GM21367 (cell line): ENCODE measurements around the gene HOXA7.

Experiments
- ATAC-seq: cut with Tn5 transposase; IDR thresholded peaks from one replicate; pipeline ENCODE4 v1.9.1; 2021; ENCODE audit not compliant: unreplicated experiment

The HOXA7 gene

DNA sequence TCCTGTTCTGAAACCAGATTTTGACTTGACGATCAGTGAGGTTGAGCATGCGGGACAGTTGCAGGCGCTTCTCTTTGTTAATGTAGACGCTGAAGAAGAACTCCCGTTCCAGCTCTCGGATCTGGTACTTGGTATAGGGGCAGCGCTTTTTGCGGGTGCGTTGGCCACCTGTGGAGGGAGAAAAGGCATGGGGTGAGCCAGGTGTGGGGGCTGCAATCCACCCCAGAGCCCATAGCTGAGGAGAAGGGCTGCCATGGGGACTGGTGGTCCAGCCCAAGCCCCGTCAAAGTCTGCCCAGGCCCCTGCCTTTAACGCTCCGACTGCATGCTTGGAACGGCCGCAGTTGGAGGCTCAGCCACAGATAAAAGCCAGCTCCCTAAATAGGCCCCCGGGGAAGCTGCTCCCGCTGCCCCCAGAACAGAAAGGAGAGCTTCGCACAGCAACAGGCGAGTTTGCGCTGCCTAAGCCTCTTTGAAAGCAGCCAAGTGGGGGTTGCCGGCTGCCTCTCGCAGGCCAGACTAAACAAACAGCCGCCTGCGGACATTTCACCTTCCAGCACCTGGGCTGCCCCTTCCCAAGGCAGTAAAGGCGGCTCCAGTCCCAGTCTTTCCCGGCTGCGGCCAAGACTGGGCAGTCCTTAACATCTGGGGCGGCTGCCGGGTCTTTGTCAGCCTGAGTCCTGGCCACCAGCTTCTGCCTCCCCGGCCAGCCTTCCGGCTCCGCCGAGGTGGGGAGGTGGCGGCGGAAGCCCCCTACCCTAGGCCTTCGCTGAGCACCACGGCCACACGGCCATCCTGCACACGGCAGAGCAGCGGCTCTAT is 26.6 kb upstream of the HOXA7 start:
- ATAC-seq: no peak

DNA sequence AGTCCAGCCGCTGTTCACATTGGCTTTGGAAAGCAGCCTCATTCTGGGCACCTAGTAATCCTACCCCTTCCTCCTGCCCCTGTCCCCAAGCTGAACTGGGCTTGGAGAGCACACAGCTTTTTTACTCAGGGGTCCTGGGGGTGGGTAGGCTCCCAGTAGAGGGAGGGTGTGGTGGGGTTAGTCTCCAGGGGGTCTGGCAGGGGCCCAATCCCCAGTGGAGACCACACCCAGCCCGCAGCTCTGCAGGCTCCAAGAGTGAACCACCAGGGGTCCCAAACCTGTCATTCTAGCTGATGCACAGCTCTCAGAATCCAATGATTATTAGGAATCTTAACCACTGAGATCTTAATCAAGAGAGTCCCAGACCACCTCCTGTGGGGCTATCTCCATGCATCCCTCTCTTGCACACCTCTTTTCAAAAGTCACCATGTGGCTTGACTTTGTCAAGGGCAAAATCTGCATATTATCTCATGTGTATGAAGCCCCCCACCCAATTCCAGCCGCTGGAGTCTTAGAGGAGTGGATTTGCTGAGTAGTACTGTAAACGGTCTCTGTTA is 25.9 kb upstream of the HOXA7 start:
- no peak for ATAC-seq

DNA sequence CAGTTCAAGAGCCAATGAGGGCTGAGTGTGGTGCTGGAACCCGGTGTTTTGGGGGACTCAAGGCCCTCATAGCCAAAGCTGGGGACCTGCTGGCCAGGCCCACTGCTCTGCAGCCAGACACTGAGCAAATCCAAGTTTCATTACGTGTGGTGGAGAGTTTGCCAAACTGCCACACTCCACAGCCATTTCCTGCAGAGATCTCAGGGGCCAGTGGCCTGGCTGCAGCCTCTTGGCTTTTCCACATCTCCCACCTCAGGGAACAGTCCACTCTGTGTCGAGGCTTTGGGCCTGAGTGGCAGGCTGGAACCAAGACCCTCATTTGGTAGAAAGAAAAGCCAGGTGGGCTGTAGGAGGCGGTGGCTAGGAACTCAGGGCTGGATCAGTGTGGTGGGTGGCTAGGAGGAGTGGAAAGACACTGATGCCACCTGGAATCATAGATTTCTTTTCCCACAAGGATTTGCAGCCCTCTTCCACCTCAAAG is 25.4 kb upstream of the HOXA7 start:
- ATAC-seq: no peak

DNA sequence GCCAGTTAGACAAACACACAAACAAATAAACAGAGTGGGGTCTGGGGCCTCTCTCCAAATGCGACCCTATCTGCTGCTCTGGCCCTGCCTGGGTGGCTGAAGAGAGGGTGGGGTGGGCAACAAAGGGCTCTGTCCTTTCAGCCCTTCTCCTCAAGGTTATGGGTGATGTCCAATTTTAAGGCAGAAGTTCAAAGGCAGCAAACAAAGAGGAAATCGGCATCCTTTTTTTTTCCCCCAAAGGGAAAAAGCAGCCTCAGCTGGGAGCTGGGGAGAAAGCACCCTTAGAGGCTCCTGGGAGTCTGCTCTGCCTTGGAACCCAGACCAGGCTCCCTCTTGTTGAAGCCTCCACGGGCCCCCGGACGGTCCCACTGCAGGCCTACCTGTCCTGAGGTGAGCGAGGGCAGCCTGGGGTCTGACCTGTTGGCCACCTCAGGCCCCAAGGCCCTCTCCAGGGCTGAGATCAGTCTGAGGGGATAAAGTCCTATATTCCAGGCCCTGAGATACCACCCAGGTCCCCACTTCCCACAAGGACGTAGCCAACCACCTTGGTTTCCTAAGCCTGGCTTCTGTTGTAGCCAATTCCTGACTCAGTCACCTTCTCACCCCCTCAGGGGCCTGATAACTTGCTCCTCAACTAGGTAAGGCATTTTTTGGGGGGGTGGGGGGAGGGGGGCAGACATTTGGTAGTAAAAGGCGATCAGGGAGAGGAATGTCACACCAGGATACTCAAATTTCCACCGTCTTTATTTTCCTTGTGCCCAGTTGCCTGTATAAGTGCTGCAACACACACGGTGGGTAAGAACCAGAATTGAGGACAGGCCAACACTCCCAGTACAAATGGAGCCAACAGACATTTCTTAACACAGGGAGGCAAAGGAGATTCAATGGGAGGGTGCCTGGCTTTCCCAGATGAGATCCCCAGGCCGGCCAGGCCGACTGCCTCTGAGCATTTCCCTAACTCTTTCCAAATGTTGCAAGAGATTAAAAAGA is 24.3 kb upstream of the HOXA7 start:
- ATAC-seq: no peak

DNA sequence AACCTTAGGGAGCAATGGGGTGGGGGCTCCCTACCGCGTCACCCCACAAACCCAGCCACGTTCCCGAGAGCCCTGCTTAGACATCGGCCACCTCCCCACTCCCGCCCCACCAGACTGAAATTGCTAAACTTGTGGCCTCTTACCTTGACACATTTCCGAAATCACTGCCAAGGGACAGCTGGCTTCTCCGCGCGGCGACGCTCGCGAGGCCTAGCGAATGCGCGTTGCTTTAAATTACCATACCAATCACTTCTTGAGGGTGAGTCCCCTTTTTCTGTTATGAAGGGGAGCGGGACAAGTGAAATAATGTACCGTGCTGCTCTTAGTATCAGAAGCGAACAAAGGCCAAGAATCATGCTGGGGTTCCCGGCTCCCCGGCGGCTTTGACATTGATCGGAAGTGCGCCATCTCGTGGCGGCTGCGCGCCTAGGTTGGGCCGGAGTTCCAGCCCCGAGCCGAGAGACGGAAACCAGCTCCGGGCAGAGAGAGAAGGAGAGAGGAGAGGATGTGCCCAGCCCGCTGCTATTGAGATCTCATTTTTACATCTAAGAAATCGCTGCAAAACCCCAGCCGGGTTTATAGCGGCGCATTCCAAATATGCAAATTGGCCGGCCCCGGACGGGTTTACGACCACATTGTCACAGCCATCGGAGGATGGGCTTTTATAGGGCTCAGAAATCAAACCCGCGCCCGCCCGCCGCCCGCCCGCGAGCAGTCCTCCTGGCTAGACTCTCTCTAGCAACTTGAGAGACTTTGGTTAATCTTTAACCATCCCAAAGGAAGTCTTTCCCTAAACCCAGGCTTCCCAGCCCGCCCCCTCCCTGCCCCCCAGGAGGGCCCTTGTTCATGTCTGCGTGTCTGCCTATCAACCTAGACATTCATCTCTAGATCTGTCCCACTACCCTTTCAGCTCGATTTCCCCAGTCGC is 23.3 kb upstream of the HOXA7 start:
- no peak for ATAC-seq

DNA sequence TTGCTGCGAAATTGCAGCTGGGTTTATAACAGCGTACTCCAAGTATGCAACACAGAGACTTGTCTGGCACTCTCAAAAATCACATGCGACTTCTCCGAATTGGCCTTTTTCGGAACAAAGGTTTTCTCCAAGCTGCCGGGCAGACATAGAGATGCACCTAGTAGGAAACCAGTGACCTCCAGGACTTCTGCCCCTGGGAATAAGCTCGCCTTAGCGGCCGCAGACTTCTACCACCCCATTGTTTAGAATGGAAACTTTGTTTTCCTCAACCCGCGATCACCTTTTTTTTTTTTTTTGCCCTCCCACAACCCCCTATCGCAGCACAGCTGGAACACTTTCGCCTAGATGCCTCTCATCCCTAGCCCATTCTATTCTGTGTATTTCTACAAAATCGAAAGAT is 22.6 kb upstream of the HOXA7 start:
- no peak for ATAC-seq

DNA sequence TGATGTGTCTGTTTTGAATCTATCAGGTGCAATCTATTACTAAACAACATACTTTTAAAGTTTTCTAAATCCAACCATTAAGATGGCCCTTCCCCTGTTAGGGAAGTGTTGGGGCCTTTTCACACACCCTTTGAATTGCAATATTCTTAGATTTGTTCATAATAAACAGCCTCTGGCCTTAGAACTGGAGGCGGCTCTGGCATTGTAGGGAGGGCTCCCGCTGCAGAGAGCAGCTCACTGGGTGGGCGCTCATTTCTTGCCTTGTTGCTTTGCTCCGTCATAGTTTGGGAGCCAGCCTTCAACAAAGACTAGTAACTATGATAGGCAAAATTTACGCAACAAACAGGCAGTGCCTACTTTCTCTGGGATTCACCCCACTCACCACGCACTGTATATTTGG is 21.9 kb upstream of the HOXA7 start:
- no peak for ATAC-seq

DNA sequence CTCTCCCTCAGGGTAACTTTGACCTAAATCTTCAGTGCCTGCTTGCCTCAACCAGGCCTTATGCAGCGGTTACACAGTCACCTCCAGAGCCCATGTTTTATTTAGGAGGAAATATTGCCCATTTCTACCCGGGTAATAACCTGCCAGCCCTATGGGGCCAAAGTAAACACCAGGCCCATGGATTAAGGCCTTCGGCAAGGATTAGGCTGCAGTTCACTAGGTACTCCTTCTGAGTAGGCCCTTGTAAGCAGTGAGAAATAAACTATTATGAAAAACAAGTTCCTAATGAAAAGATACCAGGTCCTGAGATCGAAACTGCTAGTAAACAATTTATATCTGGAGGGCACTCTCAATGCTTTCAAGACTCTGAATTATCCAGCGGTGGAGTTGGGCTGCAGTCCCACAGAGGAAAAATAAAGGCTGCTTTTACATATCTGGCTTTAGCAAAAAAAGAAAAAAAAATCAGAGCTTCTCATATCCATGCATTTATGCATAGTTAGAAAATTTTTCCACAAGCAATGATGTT is 21.4 kb upstream of the HOXA7 start:
- ATAC-seq: no peak

DNA sequence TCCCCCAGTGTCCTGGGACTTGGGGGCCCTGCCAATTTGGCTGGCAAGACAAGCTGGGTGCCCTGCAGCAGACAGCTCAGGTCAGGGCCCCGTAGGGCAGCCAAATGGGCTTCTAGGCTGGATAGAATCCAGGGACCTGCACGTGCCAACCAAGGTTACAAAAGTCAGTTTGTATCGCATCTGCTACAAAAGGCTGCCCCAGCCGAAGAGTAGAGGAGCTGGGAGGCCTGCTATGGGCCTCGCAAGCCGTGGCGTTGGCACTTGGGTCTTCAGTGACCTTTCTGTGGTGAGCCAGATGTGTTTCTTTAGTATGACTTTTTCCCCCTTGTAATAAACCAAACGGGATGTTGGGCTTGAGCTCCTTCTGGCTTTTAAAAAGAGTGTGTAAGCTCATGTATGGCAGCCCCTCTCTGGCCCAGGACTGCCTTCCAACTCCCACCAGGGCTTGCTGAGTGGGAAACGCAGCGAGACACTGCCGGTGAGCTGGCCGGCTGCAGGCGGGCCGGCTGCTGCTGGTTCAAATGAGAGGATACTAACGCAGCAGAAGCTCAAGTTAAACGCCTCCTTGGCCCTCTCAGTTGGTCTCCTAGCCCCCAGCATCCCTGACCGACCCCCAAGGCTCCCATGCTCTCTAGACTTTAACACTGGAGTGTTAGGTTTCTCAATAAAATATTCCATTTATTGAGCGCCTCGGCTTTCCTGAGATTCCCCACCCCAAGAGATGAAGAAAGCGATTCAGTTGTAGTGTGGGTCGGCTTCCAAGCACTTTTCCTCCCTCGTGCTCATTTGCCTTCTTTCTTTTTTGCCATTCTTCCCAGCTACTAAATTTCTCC is 20.7 kb upstream of the HOXA7 start:
- no peak for ATAC-seq

DNA sequence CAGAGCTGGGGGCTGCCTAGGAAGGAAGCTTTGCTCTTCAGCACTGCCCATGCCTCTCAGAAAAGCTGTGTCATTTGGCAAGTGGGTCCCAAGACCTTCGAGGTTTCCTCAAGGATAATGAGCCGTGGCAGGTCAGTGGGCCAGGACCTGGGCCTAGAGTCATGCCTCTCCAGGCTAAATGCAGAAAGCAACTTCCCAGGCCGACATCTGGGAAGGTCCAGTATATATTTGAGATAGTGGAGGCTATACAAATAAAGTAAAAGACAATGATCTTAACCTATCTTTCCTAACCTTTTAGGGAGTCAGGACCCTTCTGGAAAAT is 20.0 kb upstream of the HOXA7 start:
- ATAC-seq: no peak

DNA sequence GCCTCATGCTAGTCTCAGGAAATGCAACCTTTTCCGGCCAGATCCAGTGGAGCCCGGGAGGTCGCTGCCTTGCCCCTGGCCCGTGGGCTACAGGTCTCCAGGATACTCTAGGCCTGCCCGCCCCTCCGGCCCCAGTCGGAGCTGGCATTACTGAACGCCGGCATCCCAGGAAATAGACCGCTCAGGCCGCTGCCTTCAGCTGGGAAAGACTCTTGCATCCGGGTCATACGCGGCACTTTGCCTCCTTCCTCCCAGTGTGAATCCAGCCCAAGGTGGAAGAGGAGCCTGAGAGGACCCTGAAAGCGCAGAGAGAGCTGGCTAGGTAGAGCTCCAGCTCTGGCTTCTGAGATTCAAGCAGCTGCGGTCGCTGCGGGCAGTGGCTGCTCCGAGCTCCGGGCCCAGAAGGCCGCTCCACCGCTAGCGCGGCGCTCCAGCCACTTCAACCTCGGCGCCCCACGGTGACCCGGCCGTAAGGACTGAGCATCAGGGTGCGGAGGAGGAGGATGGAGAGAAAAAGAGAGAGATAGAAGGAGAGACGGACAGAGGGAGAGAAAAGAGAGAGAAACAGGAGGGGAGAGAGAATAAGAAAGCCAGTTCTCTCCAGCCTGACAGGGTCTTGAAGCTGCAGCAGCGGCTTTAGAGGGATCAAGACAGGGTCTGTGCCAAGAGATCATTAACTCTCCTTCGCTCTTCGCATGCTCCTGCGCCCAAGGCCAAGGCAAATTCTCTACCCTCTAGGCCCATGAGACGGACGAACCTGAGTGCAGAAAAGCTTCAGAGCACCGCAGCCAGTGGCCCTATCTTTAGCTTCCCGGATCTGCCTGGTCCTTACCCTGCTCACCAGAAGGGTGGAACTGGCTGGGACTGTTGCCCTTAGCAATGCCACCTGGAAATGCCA is 19.4 kb upstream of the HOXA7 start:
- ATAC-seq: no peak

DNA sequence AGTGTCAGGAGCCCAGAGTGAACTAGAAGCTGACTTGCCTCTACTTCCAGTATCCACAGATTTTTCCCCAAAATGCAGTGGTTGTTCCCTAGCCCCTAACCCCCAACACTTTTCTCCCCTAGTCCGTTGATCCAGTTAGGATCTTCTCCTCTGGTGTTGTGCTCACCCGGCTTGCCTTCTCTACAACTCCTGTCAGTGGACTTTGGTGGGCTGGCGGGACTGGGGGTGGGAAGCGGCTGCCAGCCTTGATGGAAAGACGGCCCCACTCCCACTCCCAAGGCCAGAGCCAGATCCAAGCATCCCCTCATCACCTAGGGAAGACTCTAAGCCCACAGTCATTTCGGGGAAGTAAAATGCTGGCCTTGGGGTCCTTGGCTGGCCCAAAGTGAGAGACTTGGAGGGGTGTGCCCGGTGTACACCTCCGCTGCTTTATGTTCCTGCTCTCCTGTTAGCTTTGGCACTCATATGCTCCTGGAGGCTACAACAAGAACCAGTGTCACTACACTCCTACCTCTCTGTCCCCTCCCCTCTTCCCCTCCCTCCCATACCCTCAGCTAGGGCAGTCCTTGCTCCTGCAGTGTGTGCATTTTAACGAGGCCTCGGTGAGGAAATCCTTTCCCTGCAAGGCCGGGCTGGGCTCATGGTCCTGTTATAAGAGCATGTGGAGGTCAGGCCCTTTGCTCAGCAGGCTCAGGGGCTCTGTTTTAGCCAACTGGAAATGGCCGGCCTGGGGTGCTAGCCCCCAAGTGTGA is 18.6 kb upstream of the HOXA7 start:
- no peak for ATAC-seq

DNA sequence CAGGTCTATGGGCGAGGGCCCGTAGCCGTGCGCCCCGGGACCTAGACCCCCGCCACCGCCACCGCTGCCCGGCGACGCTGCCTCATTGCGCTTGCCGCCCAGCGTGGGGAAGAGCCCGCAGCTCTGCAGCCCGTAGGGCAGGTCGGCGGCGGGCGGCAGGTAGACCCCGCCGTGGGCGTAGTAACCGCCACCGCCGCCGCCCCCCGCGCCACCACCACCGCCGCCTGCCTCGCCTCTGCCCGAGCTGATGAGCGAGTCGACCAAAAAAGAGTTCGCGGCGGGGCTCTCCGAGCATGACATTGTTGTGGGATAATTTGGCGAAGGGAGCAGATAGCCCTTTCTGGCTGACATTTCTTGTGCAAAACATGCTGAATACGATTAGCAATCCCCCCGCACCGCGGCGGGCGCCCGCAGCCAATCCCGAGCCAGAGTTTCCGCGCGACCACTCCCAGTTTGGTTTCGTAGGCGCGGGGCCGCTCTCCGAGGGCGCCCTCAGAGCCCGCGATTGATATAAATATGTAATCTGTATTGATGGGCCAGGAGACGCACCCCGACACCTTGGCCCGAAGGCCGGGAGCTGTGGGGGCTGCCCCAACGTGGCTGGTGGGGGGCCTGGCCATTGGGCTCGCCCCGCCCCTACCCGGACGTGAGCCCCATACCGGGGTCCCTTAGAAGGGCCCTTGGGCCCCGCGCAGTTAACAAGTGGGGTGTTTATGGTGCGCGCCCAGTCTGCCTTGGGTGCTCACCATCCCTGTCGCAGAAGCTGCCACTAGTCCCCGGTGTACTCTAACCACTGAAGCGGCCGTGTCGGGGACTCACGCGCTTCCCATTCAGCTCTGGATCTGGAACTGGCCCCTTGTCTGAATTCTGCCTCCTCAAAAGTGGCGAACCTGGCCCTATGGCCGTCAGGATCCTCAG is 17.7 kb upstream of the HOXA7 start, which contains the start of gene HOXA10:
HOXA10 (minus strand) TSS at position 365 of the 918 bp plus-strand sequence; CDS start at position 351, 14 bp downstream.
- ATAC-seq: no peak

DNA sequence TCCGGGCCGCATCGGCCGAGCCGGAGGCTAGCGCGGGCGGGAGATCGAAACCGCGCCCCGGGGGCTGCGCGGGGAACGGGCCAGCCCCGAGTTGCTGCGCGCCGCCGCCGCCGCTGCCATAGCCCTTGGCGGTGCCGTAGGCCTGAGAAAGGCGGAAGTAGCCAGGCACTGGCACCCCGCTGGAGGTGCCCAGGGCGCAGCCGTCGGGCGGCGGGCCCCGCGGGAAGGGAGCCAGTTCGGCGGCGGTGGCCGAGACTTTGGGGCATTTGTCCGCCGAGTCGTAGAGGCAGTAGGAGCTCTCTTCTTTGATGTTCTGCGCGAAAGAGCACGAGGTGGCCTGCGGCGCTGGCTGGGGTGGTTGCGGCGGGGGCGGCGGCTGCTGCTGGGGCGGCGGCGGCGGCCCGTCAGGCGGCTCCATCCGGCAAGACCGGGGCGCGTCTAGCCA is 17.1 kb upstream of the HOXA7 start:
- no peak for ATAC-seq

DNA sequence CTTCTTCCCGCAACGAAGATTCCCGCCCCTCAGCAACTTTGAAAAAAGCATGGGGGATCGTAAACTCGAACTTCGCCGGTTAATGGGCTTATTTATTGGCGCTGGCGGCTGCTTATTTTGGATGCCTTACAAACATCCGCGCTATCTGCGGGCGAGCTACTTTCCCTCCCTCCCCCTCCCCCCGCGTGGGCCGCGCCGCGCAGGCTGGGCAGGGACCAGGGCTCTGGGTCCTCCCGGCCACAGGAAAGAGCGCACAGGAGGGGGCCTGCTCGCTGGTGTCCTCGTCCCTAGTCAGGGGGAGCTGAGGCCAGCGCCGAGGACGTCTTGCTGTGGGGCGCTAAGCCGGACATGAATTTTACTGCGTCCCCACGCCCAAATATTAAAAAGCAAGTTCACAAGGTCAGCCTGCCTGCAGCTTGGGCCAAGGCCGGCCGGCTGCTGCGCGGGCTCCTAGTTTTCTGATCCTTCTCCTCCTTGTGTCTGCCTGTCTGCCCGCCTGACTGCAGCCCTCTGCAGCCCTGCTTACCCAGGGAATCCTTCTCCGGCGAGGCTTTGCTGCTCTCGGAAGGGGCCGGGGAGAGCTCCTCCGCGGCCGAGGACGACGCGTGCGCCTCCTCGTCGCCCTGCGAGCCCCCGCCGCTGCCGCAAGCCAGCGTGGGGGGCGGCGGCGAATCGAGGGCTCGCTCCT is 16.5 kb upstream of the HOXA7 start:
- no peak for ATAC-seq

DNA sequence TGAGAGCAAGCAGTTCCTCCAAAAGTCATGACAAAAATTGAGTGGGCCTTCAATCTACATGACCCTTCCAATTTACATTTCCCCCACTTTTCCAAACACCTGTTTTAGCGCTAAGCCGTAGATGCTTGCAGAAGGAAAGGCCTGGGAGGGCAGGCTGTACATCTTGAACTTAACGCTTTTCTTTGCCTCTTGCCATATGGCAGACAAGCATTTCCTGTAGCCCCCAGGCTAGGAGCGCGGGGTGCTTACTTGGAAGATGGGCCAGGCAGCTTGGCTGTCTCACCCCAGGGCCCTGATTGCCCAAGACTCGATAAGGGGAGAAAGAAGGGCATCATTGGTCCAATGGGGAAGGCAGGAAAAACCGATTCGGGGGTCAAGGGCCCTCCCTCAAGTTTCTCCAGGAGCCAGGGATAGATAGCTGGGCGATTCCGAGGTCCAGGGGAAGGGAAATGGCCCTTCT is 15.9 kb upstream of the HOXA7 start:
- no peak for ATAC-seq
